ENCODE results near the gene KIF1B. TPM values are rescaled to one million over a fixed set of nuclear protein-coding genes. Genes with fewer than 3 reads are reported as not detected.

The KIF1B gene
- total and polyA plus RNA-seq, 9 of the 15 experiments (the other 6 are each of a cell fraction or from before 2014, with no cell fraction given) = 2.8 to 19.8 (median 11.9) TPM

DNA sequence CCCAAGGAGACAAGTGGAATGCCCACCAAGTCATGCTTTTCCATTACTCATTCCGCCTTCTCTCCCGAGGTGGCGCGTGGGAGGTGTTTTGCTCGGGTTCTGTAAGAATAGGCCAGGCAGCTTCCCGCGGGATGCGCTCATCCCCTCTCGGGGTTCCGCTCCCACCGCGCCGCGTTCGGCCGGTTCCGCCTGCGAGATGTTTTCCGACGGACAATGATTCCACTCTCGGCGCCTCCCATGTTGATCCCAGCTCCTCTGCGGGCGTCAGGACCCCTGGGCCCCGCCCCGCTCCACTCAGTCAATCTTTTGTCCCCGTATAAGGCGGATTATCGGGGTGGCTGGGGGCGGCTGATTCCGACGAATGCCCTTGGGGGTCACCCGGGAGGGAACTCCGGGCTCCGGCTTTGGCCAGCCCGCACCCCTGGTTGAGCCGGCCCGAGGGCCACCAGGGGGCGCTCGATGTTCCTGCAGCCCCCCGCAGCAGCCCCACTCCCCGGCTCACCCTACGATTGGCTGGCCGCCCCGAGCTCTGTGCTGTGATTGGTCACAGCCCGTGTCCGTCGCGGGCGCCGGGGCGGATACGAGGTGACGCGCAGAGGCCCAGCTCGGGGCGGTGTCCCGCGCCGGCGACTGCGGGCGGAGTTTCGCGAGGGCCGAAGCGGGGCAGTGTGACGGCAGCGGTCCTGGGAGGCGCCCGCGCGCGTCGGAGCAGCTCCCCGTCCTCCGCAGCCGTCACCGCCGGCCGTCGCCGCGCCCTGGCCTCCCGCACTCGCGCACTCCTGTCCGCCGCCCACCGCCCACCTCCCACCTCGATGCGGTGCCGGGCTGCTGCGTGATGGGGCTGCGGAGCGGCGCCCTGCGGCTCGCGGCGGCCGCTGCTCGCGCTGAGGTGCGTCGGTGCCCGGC lies at the start of gene KIF1B (continued):
- TF ChIP-seq, protein P1, sequence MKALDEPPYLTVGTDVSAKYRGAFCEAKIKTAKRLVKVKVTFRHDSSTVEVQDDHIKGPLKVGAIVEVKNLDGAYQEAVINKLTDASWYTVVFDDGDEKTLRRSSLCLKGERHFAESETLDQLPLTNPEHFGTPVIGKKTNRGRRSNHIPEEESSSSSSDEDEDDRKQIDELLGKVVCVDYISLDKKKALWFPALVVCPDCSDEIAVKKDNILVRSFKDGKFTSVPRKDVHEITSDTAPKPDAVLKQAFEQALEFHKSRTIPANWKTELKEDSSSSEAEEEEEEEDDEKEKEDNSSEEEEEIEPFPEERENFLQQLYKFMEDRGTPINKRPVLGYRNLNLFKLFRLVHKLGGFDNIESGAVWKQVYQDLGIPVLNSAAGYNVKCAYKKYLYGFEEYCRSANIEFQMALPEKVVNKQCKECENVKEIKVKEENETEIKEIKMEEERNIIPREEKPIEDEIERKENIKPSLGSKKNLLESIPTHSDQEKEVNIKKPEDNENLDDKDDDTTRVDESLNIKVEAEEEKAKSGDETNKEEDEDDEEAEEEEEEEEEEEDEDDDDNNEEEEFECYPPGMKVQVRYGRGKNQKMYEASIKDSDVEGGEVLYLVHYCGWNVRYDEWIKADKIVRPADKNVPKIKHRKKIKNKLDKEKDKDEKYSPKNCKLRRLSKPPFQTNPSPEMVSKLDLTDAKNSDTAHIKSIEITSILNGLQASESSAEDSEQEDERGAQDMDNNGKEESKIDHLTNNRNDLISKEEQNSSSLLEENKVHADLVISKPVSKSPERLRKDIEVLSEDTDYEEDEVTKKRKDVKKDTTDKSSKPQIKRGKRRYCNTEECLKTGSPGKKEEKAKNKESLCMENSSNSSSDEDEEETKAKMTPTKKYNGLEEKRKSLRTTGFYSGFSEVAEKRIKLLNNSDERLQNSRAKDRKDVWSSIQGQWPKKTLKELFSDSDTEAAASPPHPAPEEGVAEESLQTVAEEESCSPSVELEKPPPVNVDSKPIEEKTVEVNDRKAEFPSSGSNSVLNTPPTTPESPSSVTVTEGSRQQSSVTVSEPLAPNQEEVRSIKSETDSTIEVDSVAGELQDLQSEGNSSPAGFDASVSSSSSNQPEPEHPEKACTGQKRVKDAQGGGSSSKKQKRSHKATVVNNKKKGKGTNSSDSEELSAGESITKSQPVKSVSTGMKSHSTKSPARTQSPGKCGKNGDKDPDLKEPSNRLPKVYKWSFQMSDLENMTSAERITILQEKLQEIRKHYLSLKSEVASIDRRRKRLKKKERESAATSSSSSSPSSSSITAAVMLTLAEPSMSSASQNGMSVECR (CRISPR knock-in tag; IDR thresholded peaks at IDR 0.05) = 0 out of 2 replicates have a peak, but pooled peaks have one; percentile 8
- TF ChIP-seq CREM (IDR thresholded peaks at IDR 0.05; ENCODE audit: low read depth) = peak; percentile 93
- peak; percentile 39 to 61; a peak in 1 of 4 replicates for TF ChIP-seq SIN3A (IDR thresholded peaks at IDR 0.05; ENCODE audit: borderline replicate concordance in 2 of 2, control insufficient read depth in 1 of 2, low read depth in 2 of 2, low read length in 2 of 2)
- TF ChIP-seq KDM4B (IDR thresholded peaks at IDR 0.05; ENCODE audit: borderline replicate concordance in 2 of 2, low read depth in 1 of 2) = peak in 1 of 2 experiments; percentile 83; a peak in 1 of 4 replicates
- TF ChIP-seq ELF2 (CRISPR knock-in tag; IDR thresholded peaks at IDR 0.05) = no peak
- peak; percentile 91 for TF ChIP-seq CREB1 (IDR thresholded peaks at IDR 0.05)
- peak; percentile 95 for TF ChIP-seq CREB1 (CRISPR knock-in tag; IDR thresholded peaks at IDR 0.05)
- no peak for TF ChIP-seq ZNF143 (CRISPR knock-in tag; IDR thresholded peaks at IDR 0.05)
- no peak for TF ChIP-seq TEAD1 (CRISPR knock-in tag; IDR thresholded peaks at IDR 0.05)
- TF ChIP-seq, protein P2, sequence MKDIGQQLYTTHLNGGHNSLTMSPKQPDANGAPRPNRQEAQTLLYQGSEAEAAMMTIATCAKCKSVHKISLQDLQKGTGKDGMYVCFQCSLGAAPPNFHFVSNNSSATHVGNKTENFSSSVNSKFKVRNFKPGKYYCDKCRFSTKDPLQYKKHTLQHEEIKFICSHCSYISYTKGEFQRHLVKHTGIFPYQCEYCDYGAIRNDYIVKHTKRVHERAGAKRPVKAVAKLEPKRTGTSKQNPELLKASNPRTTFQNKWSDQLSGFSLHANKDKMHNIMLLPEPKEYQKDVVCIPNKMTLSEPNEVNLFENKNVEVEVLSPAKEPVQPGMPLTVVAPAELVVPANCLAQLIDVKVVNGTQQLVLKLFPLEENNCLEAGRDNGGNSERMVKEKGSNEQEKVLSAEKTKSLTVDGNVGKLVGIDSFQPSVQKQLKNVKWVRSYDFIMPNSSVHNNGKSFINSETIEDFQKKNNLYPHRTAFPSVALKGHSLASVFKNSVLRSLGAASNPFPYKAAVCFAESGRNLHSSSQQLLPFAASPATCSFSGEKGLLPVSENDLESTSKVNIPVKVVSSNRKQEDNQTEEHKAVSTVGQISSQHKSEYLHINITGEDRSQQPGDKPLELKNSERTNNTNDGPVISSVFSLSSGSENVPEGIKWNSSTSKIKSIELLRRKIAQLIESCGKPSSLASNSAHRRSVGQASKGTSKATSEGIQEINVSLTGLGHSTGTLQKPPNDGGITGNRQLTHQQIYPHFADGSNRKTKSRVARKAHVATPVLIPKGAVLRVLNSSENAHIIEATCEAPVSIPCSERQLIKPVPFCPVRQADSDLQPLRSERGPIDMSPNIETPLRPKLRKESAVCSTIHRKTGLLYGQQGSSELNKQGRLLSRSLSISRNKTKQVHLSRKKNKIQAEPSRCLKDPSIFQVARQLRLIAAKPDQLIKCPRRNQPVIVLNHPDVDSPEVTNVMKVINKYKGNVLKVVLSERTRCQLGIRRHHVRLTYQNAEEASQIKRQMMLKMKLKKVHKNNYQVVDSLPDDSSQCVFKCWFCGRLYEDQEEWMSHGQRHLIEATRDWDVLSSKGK (CRISPR knock-in tag; IDR thresholded peaks at IDR 0.05) = no peak
- TF ChIP-seq PCBP1 (IDR thresholded peaks at IDR 0.05; ENCODE audit: low read depth, low read length, poor library complexity, severe bottlenecking) = peak; percentile 92
- TF ChIP-seq ZNF76 (CRISPR knock-in tag; IDR thresholded peaks at IDR 0.05; ENCODE audit: borderline replicate concordance) = no peak
- peak; percentile 81; the same call in 1 of the 2 replicates for TF ChIP-seq PHF8 (IDR thresholded peaks at IDR 0.05; ENCODE audit: borderline replicate concordance, low read length)
- peak; percentile 39 for TF ChIP-seq DACH1 (IDR thresholded peaks at IDR 0.05; ENCODE audit: partially characterized antibody)
- no peak for TF ChIP-seq TCFL5 (CRISPR knock-in tag; conservative IDR thresholded peaks at IDR 0.05)
- TF ChIP-seq KLF16 (IDR thresholded peaks at IDR 0.05) = peak; percentile 75
- TF ChIP-seq ZZZ3 (IDR thresholded peaks at IDR 0.05) = no peak
- no peak for TF ChIP-seq XRCC5 (IDR thresholded peaks at IDR 0.05; ENCODE audit: low read depth, low read length)
- TF ChIP-seq ARNT (IDR thresholded peaks at IDR 0.05) = no peak
